ENCODE data around the gene CCDC15. TPM values are rescaled to one million over a fixed set of nuclear protein-coding genes. Genes with fewer than 3 reads are reported as not detected.
A peak's percentile ranks its signal among the peaks of the same experiment; 100 is the strongest.

CCDC15 gene
- total and polyA plus RNA-seq, 2 of the 13 experiments (the other 11 are each of a cell fraction or from before 2014, with no cell fraction given), result 2.2 to 4.6 TPM

GRCh38 chr11:124961972-124962609 is 8.1 kb downstream of the CCDC15 start:
- no TSS peak for BruUV-seq (replicated peaks)
- ATAC-seq, result peak; percentile 93
- Histone ChIP-seq H3K9me3 (ENCODE audit: low read length) (no peaks in the 10 kb centered on the region), H2AFZ (ENCODE audit: low read length) (no peak overlapping the region), H3K27ac (ENCODE audit: extremely low read length, insufficient read depth, low read length) (no peak overlapping the region), H3K4me3 (replicated peaks in 1 of 3; ENCODE audit: insufficient read depth in 1 of 3, low read depth in 2 of 3, low read length in 3 of 3) (no peak overlapping the region), H3K4me2 (ENCODE audit: low read depth, low read length) (no peak overlapping the region), H3K36me3 (replicated peaks in 1 of 2; ENCODE audit: control insufficient read depth in 1 of 2, insufficient read depth in 2 of 2, low read length in 2 of 2) (no peaks in the 10 kb centered on the region), H3K9ac (ENCODE audit: insufficient read depth, low read depth, low read length) (no peak overlapping the region), H3K79me2 (ENCODE audit: insufficient read depth, low read length) (no peaks in the 10 kb centered on the region), H4K20me1 (ENCODE audit: insufficient read depth, low read length) (no peaks in the 10 kb centered on the region), H3K27me3 (ENCODE audit: control insufficient read depth in 1 of 2, insufficient read depth in 2 of 2, low read length in 2 of 2) (no peaks in the 10 kb centered on the region), H3K4me1 (ENCODE audit: insufficient read depth, low read length) (no peaks in the 10 kb centered on the region)
- POLR2A ChIA-PET, result no interaction called here
- intact Hi-C loops (cut with micrococcal nuclease; ENCODE audit: unreplicated experiment) (loop anchor here (1.0 to 5.0 kb wide), 5 partner anchors 129 to 910 kb away; no protein-coding TSS in a partner anchor), in situ Hi-C loops (cut with HindIII; ENCODE audit: extremely low pct_ligation_motif_present, low pct_unique_long_range_greater_than_20kb) (no loop called here)
- CTCF ChIA-PET (ENCODE audit: low intra/inter-chr PET ratio, low total read pairs), result interaction anchor here (0.7 to 2.2 kb wide), 5 partner anchors 152 to 467 kb away, joined by 3 to 23 read pairs (median 3); no protein-coding TSS in a partner anchor
- 22% methylated on average over 5 of the region's 5 CpGs for WGBS (ENCODE audit: low lambda C conversion rate)
- DNase-seq (ENCODE audit: low spot score), result peak; percentile 78
- peak; percentile 94 for FAIRE-seq
- TF ChIP-seq NFATC3 (CRISPR knock-in tag; IDR thresholded peaks at IDR 0.05) (no peak), MLLT10 (CRISPR knock-in tag; IDR thresholded peaks at IDR 0.05) (no peak), ZKSCAN5 (CRISPR knock-in tag; IDR thresholded peaks at IDR 0.05) (no peak), PRMT3 (CRISPR knock-in tag; IDR thresholded peaks at IDR 0.05; ENCODE audit: borderline replicate concordance, low read depth) (no peak), STAT6 (CRISPR knock-in tag; IDR thresholded peaks at IDR 0.05; ENCODE audit: borderline replicate concordance) (no peak), ZNF12 (CRISPR knock-in tag; IDR thresholded peaks at IDR 0.05) (no peak), PHF20 (CRISPR knock-in tag; IDR thresholded peaks at IDR 0.05) (no peak), SRSF4 (IDR thresholded peaks at IDR 0.05; ENCODE audit: low read depth, low read length, poor library complexity, severe bottlenecking) (no peak), THAP11 (CRISPR knock-in tag; IDR thresholded peaks at IDR 0.05) (0 out of 2 replicates have a peak, but pooled peaks have one; percentile 24), ZNF639 (CRISPR knock-in tag; conservative IDR thresholded peaks at IDR 0.05) (no peak), ZNF24 (IDR thresholded peaks at IDR 0.05) (no peak), CTCF (CRISPR knock-in tag; IDR thresholded peaks at IDR 0.05) (peak; percentile 87), ZNF615 (CRISPR knock-in tag; IDR thresholded peaks at IDR 0.05; ENCODE audit: borderline replicate concordance) (no peak)
- TF ChIP-seq, protein P1, sequence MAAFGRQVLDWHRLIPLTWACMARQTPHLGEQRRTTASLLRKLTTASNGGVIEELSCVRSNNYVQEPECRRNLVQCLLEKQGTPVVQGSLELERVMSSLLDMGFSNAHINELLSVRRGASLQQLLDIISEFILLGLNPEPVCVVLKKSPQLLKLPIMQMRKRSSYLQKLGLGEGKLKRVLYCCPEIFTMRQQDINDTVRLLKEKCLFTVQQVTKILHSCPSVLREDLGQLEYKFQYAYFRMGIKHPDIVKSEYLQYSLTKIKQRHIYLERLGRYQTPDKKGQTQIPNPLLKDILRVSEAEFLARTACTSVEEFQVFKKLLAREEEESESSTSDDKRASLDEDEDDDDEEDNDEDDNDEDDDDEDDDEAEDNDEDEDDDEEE (CRISPR knock-in tag; IDR thresholded peaks at IDR 0.05), result no peak
- TF ChIP-seq, protein P2, sequence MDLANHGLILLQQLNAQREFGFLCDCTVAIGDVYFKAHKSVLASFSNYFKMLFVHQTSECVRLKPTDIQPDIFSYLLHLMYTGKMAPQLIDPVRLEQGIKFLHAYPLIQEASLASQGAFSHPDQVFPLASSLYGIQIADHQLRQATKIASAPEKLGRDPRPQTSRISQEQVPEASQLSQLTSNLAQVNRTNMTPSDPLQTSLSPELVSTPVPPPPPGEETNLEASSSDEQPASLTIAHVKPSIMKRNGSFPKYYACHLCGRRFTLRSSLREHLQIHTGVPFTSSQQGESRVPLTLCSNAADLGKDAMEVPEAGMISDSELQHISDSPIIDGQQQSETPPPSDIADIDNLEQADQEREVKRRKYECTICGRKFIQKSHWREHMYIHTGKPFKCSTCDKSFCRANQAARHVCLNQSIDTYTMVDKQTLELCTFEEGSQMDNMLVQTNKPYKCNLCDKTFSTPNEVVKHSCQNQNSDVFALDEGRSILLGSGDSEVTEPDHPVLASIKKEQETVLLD (CRISPR knock-in tag; IDR thresholded peaks at IDR 0.05; ENCODE audit: low read depth), result no peak

Data from HepG2 (cell line).